Astrocyte (in vitro differentiated cells and primary cell): ENCODE results near the gene OSTC.

Experiments used
- CTCF ChIP-seq: IDR thresholded peaks from 2 replicates; pipeline ENCODE4 v1.5.1; 2011; ENCODE audit warnings: low read depth, mild to moderate bottlenecking, inconsistent platforms, low read length, moderate library complexity; ENCODE audit not compliant: insufficient read depth
- EZH2 ChIP-seq: IDR thresholded peaks from 2 replicates; pipeline ENCODE4 v1.6.1; 2012; ENCODE audit warnings: mild to moderate bottlenecking, low read length, inconsistent platforms; ENCODE audit not compliant: insufficient read depth

GRCh38 chr4:108693819-108694218 is 43.4 kb downstream of the OSTC start:
- no peak for TF ChIP-seq CTCF
- TF ChIP-seq EZH2: no peak
